Hepatocyte (in vitro differentiated cells): ENCODE data around the gene ZNF185. TPM values are rescaled to one million over a fixed set of nuclear protein-coding genes. Genes with fewer than 3 reads are reported as not detected.

Experiments
- DNase-seq: peaks from one replicate; pipeline ENCODE4 v3.0.0-alpha.2; 2016; ENCODE audit warnings: low spot score
- H2AFZ ChIP-seq: fragments of 200-600 bp; sonication (generic); 2 replicates; pipeline ENCODE4 v1.6.0; 2016; ENCODE audit warnings: antibody characterized with exemption, mild to moderate bottlenecking
- H3K27ac ChIP-seq: fragments of 200-600 bp; sonication (generic); 2 replicates; pipeline ENCODE4 v1.5.1; 2016; ENCODE audit warnings: mild to moderate bottlenecking
- H3K27me3 ChIP-seq: fragments of 200-600 bp; sonication (generic); 2 replicates; pipeline ENCODE4 v1.6.1; 2016
- H3K36me3 ChIP-seq: fragments of 200-600 bp; sonication (generic); replicated peaks from 2 replicates; pipeline ENCODE4 v1.5.1; 2016; ENCODE audit warnings: low read depth; ENCODE audit not compliant: insufficient read depth
- H3K4me1 ChIP-seq: fragments of 200-600 bp; sonication (generic); 2 replicates; pipeline ENCODE4 v1.5.1; 2016; ENCODE audit warnings: mild to moderate bottlenecking, moderate library complexity; ENCODE audit not compliant: insufficient read depth
- H3K4me2 ChIP-seq: fragments of 200-600 bp; sonication (generic); 2 replicates; pipeline ENCODE4 v1.6.0; 2016
- H3K4me3 ChIP-seq: fragments of 200-600 bp; sonication (generic); 2 replicates; pipeline ENCODE4 v1.5.1; 2016; ENCODE audit warnings: mild to moderate bottlenecking
- H3K79me2 ChIP-seq: fragments of 200-600 bp; sonication (generic); 2 replicates; pipeline ENCODE4 v1.6.0; 2017; ENCODE audit warnings: mild to moderate bottlenecking
- H3K9me2 ChIP-seq: fragments of 200-600 bp; sonication (generic); replicated peaks from 2 replicates; pipeline ENCODE4 v1.6.0; 2017; ENCODE audit warnings: mild to moderate bottlenecking; ENCODE audit not compliant: insufficient read depth
- H3K9me3 ChIP-seq: fragments of 200-600 bp; sonication (generic); 2 replicates; pipeline ENCODE4 v1.5.1; 2016; ENCODE audit warnings: low read depth, mild to moderate bottlenecking
- H4K20me1 ChIP-seq: fragments of 200-600 bp; sonication (generic); 2 replicates; pipeline ENCODE4 v1.6.0; 2016; ENCODE audit warnings: mild to moderate bottlenecking; ENCODE audit not compliant: insufficient read depth, poor library complexity, severe bottlenecking
- CTCF ChIP-seq: fragments of 200-600 bp; sonication (generic); IDR thresholded peaks from 2 replicates; pipeline ENCODE4 v1.5.1; 2016; ENCODE audit warnings: antibody characterized with exemption, mild to moderate bottlenecking; ENCODE audit not compliant: poor library complexity
- EZH2 ChIP-seq: fragments of 200-600 bp; sonication (generic); IDR thresholded peaks from 2 replicates; pipeline ENCODE4 v1.6.1; 2016; ENCODE audit warnings: antibody characterized with exemption, mild to moderate bottlenecking, borderline replicate concordance
- EZH2phosphoT487 ChIP-seq: fragments of 200-600 bp; sonication (generic); IDR thresholded peaks from one replicate; pipeline ENCODE4 v1.6.1; 2018; ENCODE audit warnings: antibody characterized with exemption, mild to moderate bottlenecking, low read depth, moderate library complexity; ENCODE audit not compliant: unreplicated experiment, severe bottlenecking
- whole genome bisulfite sequencing: methylation state at CpG from one replicate; pipeline ENCODE4 v1.1.6; 2016; ENCODE audit warnings: low lambda C conversion rate; ENCODE audit errors: missing lambda C conversion rate; 5-methylcytosine and 5-hydroxymethylcytosine counted together
- polyA plus RNA-seq: library from polyadenylated mRNA; unstranded; fragments of >200 nt; fragmentation: Nextera tagmentation; extraction: Ambion mirVana; gene quantifications from 2 replicates; pipeline ENCODE4 v1.2.1, GENCODE V29; 2016
- total RNA-seq: library from RNA; depleted of rRNA; stranded (reverse); fragments of >200 nt; gene quantifications from 2 replicates; pipeline ENCODE4 v1.2.3, GENCODE V29; 2014

The ZNF185 gene
- total and polyA plus RNA-seq, 2 experiments from 2014 or later = 10.8 to 18.1 TPM

- Histone ChIP-seq H4K20me1 (no peaks in the 10 kb centered on the region), H3K36me3 (no peaks in the 10 kb centered on the region)
- WGBS = 66% methylated on average over 4 of the region's 4 CpGs
These were observed 32.6 kb downstream of the ZNF185 start for GRCh38 chrX:152930516-152930915.

GRCh38 chrX:152932144-152932543 is 34.3 kb downstream of the ZNF185 start:
- 79% methylated on average over 6 of the region's 6 CpGs for WGBS

More at GRCh38 chrX:152930516-152930915, 32.6 kb downstream of the ZNF185 start:
- H3K9me3 ChIP-seq = no peaks in the 10 kb centered on the region
- H3K27me3 ChIP-seq = no peaks in the 10 kb centered on the region
- H3K4me3 ChIP-seq = no peak overlapping the region
- no peak overlapping the region for H3K4me2 ChIP-seq
- no peak overlapping the region for H3K27ac ChIP-seq
- H3K79me2 ChIP-seq = no peaks in the 10 kb centered on the region
- no peaks in the 10 kb centered on the region for H3K9me2 ChIP-seq
- DNase-seq = no peak
- no peak overlapping the region for H2AFZ ChIP-seq
- TF ChIP-seq EZH2phosphoT487 = no peak
- TF ChIP-seq EZH2 = no peak
- TF ChIP-seq CTCF = no peak
- no peaks in the 10 kb centered on the region for H3K4me1 ChIP-seq

GRCh38 chrX:152932598-152933175 is 34.8 kb downstream of the ZNF185 start:
- 86% methylated on average over 8 of the region's 8 CpGs for WGBS
- no peak for DNase-seq
- no peaks in the 10 kb centered on the region for H3K27me3 ChIP-seq
- no peaks in the 10 kb centered on the region for H4K20me1 ChIP-seq
- no peak overlapping the region for H3K4me2 ChIP-seq
- TF ChIP-seq EZH2 (no peak), CTCF (no peak), EZH2phosphoT487 (no peak)
- H3K9me3 ChIP-seq = no peaks in the 10 kb centered on the region
- H3K27ac ChIP-seq = no peak overlapping the region
- H3K36me3 ChIP-seq = no peaks in the 10 kb centered on the region
- H3K9me2 ChIP-seq = no peaks in the 10 kb centered on the region
- H3K4me1 ChIP-seq = no peaks in the 10 kb centered on the region
- H3K4me3 ChIP-seq = no peak overlapping the region
- no peak overlapping the region for H2AFZ ChIP-seq
- no peaks in the 10 kb centered on the region for H3K79me2 ChIP-seq

More at GRCh38 chrX:152932144-152932543, 34.3 kb downstream of the ZNF185 start:
- no peak for DNase-seq
- no peaks in the 10 kb centered on the region for H3K4me1 ChIP-seq
- H3K27me3 ChIP-seq = no peaks in the 10 kb centered on the region
- no peaks in the 10 kb centered on the region for H4K20me1 ChIP-seq
- no peaks in the 10 kb centered on the region for H3K36me3 ChIP-seq
- H2AFZ ChIP-seq = no peak overlapping the region
- H3K4me2 ChIP-seq = no peak overlapping the region
- TF ChIP-seq CTCF (no peak), EZH2phosphoT487 (no peak), EZH2 (no peak)
- no peaks in the 10 kb centered on the region for H3K9me2 ChIP-seq
- H3K27ac ChIP-seq = no peak overlapping the region
- no peaks in the 10 kb centered on the region for H3K9me3 ChIP-seq
- no peaks in the 10 kb centered on the region for H3K79me2 ChIP-seq
- no peak overlapping the region for H3K4me3 ChIP-seq
